SK-N-MC (cell line): ENCODE data around the gene SZT2.

Source experiments
- EZH2 ChIP-seq: fragments of 200-600 bp; sonication (generic); IDR thresholded peaks from one replicate; pipeline ENCODE4 v1.6.1; 2017; ENCODE audit warnings: antibody characterized with exemption
- POLR2AphosphoS5 ChIP-seq: IDR thresholded peaks from 2 replicates; pipeline ENCODE4 v1.6.1; 2012; ENCODE audit warnings: mild to moderate bottlenecking, low read depth, low read length, borderline replicate concordance

- TF ChIP-seq POLR2AphosphoS5 (no peak), EZH2 (no peak)
Observed at GRCh38 chr1:43445606-43446387, 56.1 kb downstream of the SZT2 start.
